HepG2 (cell line): Measurements from ENCODE around the gene KCTD14. TPM values are rescaled to one million over a fixed set of nuclear protein-coding genes. Genes with fewer than 3 reads are reported as not detected.

ENCODE experiments used
- CEBPZ ChIP-seq: IDR thresholded peaks from 2 replicates; pipeline ENCODE4 v1.6.1; 2012; ENCODE audit warnings: low read length, improper control_type of control experiment
- CHCHD3 ChIP-seq: sonication (generic); formaldehyde crosslinking; IDR thresholded peaks from 2 replicates; pipeline ENCODE4 v1.8.0; 2022; ENCODE audit warnings: mild to moderate bottlenecking, missing genetic modification reagents, moderate library complexity
- FOXK1 ChIP-seq: sonication (generic); formaldehyde crosslinking; IDR thresholded peaks from 2 replicates; pipeline ENCODE4 v1.4.0; 2020; ENCODE audit warnings: low read depth, missing genetic modification reagents, borderline replicate concordance
- IRF9 ChIP-seq: sonication (generic); formaldehyde crosslinking; IDR thresholded peaks from 2 replicates; pipeline ENCODE4 v1.8.0; 2022; ENCODE audit warnings: missing genetic modification reagents, mild to moderate bottlenecking, borderline replicate concordance
- IRX3 ChIP-seq: sonication (generic); formaldehyde crosslinking; IDR thresholded peaks from 2 replicates; pipeline ENCODE4 v1.8.1; 2023; ENCODE audit warnings: mild to moderate bottlenecking, low read depth, missing genetic modification reagents, borderline replicate concordance
- JUN ChIP-seq: sonication (generic); formaldehyde crosslinking; IDR thresholded peaks from 2 replicates; pipeline ENCODE4 v1.4.0; 2020; ENCODE audit warnings: mild to moderate bottlenecking, missing genetic modification reagents
- MAFF ChIP-seq: IDR thresholded peaks from 2 replicates; pipeline ENCODE4 v1.6.1; 2011; ENCODE audit warnings: low read depth, low read length, improper control_type of control experiment
- NBN ChIP-seq: fragments of 450-650 bp; conservative IDR thresholded peaks from 2 replicates; pipeline ENCODE4 v1.6.1; 2017
- SAP130 ChIP-seq: IDR thresholded peaks from 2 replicates; pipeline ENCODE4 v1.6.1; 2016; ENCODE audit warnings: low read depth
- ZIK1 ChIP-seq: sonication (generic); formaldehyde crosslinking; IDR thresholded peaks from 2 replicates; pipeline ENCODE4 v1.5.0; 2020; ENCODE audit warnings: mild to moderate bottlenecking, low read depth, missing genetic modification reagents, borderline replicate concordance
- ZNF512 ChIP-seq: sonication (generic); formaldehyde crosslinking; IDR thresholded peaks from 2 replicates; pipeline ENCODE4 v1.4.0; 2020; ENCODE audit warnings: mild to moderate bottlenecking, missing genetic modification reagents
- ZNF569 ChIP-seq: sonication (generic); formaldehyde crosslinking; IDR thresholded peaks from 2 replicates; pipeline ENCODE4 v1.5.0; 2020; ENCODE audit warnings: mild to moderate bottlenecking, missing genetic modification reagents, moderate library complexity, borderline replicate concordance
- ZNF597 ChIP-seq: sonication (generic); formaldehyde crosslinking; IDR thresholded peaks from 2 replicates; pipeline ENCODE4 v1.5.0; 2020; ENCODE audit warnings: missing genetic modification reagents
- ZNF670 ChIP-seq: sonication (generic); formaldehyde crosslinking; IDR thresholded peaks from 2 replicates; pipeline ENCODE4 v1.8.0; 2022; ENCODE audit warnings: mild to moderate bottlenecking, missing genetic modification reagents, borderline replicate concordance
- polyA plus RNA-seq, 8 experiments: library from polyadenylated mRNA; depleted of rRNA in 3 of 8; stranded (reverse) in 7 of 8; unstranded in 1 of 8; fragments of >200 nt; fragmentation: Illumina TruSeq in 4 of 8; extraction: Trizol in 4 of 8; gene quantifications; 2 replicates each; pipeline versions ENCODE4 v1.2.1 to v1.2.3, GENCODE V29; 2011 to 2016; ENCODE audit warnings: low read depth in 4 of 8, missing spikeins in 1 of 8, mixed read lengths in 1 of 8; ENCODE audit not compliant: insufficient read depth in 1 of 8
- total RNA-seq, 5 experiments: library from RNA; depleted of rRNA; stranded (reverse); fragments of >200 nt; fragmentation: Illumina TruSeq; extraction: Trizol; gene quantifications; 2 replicates each; pipeline ENCODE4 v1.2.3, GENCODE V29; 2016; ENCODE audit warnings: low read depth in 1 of 5

The KCTD14 gene
- total and polyA plus RNA-seq, 2 of the 13 experiments (the other 11 are each of a cell fraction or from before 2014, with no cell fraction given), result 10.3 to 15.6 TPM

- no peak for TF ChIP-seq ZNF597 (CRISPR knock-in tag)
- TF ChIP-seq ZNF512, result no peak
- no peak for TF ChIP-seq CEBPZ
- peak; percentile 92; the same call in 1 of the 2 replicates for TF ChIP-seq FOXK1 (CRISPR knock-in tag)
- no peak for TF ChIP-seq MAFF
- TF ChIP-seq IRX3, result no peak
- no peak for TF ChIP-seq JUN (CRISPR knock-in tag)
- peak; percentile 76 for TF ChIP-seq ZIK1 (CRISPR knock-in tag)
- TF ChIP-seq ZNF569 (CRISPR knock-in tag), result peak; percentile 87; the same call in 1 of the 2 replicates
- no peak for TF ChIP-seq IRF9
- no peak for TF ChIP-seq NBN
- no peak; the same call in 1 of the 2 replicates for TF ChIP-seq ZNF670 (CRISPR knock-in tag)
- peak; percentile 94 for TF ChIP-seq SAP130
- no peak for TF ChIP-seq CHCHD3 (CRISPR knock-in tag)
Observed at GRCh38 chr11:77994434-77995362, 28.4 kb downstream of the KCTD14 start, which contains the start of gene INTS4 (continued).
